GM23248 (cell line): ENCODE measurements around the gene REV3L.

ENCODE experiments used
- EZH2 ChIP-seq: fragments of 200-600 bp; sonication (generic); IDR thresholded peaks from 2 replicates; pipeline ENCODE4 v1.6.1; 2018; ENCODE audit warnings: antibody characterized with exemption, mild to moderate bottlenecking; ENCODE audit not compliant: insufficient read depth, poor library complexity, severe bottlenecking
- EZH2phosphoT487 ChIP-seq: fragments of 200-600 bp; sonication (generic); IDR thresholded peaks from 2 replicates; pipeline ENCODE4 v1.6.1; 2018; ENCODE audit warnings: antibody characterized with exemption, moderate library complexity, mild to moderate bottlenecking, low read depth; ENCODE audit not compliant: insufficient read depth

DNA sequence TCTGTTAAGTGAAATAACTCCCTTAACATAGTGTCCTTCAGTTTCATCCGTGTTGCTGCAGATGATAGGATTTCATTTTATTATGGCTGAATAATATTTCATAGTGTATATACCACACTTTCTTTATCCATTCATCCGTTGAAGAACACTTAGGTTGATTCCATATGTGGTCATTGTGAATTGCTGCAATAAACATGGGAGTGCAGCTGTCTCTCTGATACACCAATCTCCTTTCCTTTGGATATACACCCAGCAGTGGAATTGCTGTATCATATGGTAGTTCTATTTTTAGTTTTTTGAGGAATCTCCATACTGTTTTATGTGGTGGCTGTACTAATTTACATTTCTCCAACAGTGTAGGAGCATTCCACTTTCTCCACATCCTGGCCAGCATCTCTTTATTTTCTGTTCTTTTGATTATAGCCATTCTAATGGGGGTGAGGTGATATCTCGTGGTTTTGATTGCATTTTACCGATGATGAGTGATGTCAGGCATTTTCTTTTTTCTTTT is 202.5 kb downstream of the REV3L start:
- TF ChIP-seq EZH2 = no peak
- no peak for TF ChIP-seq EZH2phosphoT487
